Measurements from ENCODE around the gene ROR1. TPM values are rescaled to one million over a fixed set of nuclear protein-coding genes. Genes with fewer than 3 reads are reported as not detected.

The ROR1 gene
- total and polyA plus RNA-seq, 2 of the 4 experiments (the other 2 are of a cell fraction), result 4.4 to 10.0 TPM

DNA sequence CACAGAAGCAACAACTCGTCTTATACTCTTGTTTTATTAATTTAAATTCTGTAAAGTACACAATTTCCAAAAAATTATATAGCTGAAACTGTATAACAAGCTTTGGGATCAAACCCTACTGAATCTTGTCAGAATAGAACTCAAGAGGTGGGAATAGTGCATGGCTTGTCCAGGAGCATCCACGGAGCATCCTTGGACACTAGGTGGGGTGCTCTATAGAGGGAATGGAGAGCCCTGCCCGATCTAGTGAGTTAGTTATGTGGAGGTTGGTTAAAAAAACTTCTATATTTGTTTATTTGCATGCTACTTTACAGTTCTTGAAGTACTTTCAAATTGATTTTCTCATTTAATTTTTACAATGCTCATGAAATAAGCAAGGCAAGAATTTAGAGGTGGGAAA lies 28.3 kb downstream of the ROR1 start:
- no peak overlapping the region for H2BK20ac ChIP-seq (ENCODE audit: low read depth, low read length)
- no peak overlapping the region for H2BK5ac ChIP-seq (ENCODE audit: low read depth, low read length, poor library complexity, severe bottlenecking)
- H3K23ac ChIP-seq (ENCODE audit: low read depth, low read length), result no peak overlapping the region
- no peak overlapping the region for H3K14ac ChIP-seq (replicated peaks; ENCODE audit: low read depth, low read length)
- no peak overlapping the region for H3K56ac ChIP-seq (ENCODE audit: extremely low read depth, insufficient read depth, low read length)
- H4K8ac ChIP-seq (ENCODE audit: low read depth in 2 of 2, low read length in 2 of 2), result no peak overlapping the region
- no peak overlapping the region for H2BK120ac ChIP-seq (ENCODE audit: low read depth, low read length)
- TF ChIP-seq SMC3 (IDR thresholded peaks at IDR 0.05; ENCODE audit: low read depth, low read length), result no peak
- no peak for TF ChIP-seq RCOR1 (IDR thresholded peaks at IDR 0.05; ENCODE audit: insufficient replicate concordance, low read length)
- TF ChIP-seq CHD1 (IDR thresholded peaks at IDR 0.05; ENCODE audit: low read depth, low read length), result no peak
- TF ChIP-seq, protein P1, sequence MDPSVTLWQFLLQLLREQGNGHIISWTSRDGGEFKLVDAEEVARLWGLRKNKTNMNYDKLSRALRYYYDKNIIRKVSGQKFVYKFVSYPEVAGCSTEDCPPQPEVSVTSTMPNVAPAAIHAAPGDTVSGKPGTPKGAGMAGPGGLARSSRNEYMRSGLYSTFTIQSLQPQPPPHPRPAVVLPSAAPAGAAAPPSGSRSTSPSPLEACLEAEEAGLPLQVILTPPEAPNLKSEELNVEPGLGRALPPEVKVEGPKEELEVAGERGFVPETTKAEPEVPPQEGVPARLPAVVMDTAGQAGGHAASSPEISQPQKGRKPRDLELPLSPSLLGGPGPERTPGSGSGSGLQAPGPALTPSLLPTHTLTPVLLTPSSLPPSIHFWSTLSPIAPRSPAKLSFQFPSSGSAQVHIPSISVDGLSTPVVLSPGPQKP (IDR thresholded peaks at IDR 0.05; ENCODE audit: borderline replicate concordance, low read depth, low read length), result no peak
- TF ChIP-seq, protein P2, sequence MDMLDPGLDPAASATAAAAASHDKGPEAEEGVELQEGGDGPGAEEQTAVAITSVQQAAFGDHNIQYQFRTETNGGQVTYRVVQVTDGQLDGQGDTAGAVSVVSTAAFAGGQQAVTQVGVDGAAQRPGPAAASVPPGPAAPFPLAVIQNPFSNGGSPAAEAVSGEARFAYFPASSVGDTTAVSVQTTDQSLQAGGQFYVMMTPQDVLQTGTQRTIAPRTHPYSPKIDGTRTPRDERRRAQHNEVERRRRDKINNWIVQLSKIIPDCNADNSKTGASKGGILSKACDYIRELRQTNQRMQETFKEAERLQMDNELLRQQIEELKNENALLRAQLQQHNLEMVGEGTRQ (IDR thresholded peaks at IDR 0.05; ENCODE audit: low read depth, low read length), result no peak
- TF ChIP-seq BHLHE40 (IDR thresholded peaks at IDR 0.05; ENCODE audit: low read depth, low read length), result no peak
- TF ChIP-seq MAZ (IDR thresholded peaks at IDR 0.05; ENCODE audit: borderline replicate concordance, low read depth, low read length), result no peak
- TF ChIP-seq MAFK (IDR thresholded peaks at IDR 0.05; ENCODE audit: low read depth, low read length), result no peak
- TF ChIP-seq FOS (IDR thresholded peaks at IDR 0.05; ENCODE audit: low read depth, low read length), result no peak
- TF ChIP-seq MXI1 (IDR thresholded peaks at IDR 0.05; ENCODE audit: borderline replicate concordance, low read depth, low read length), result no peak
- TF ChIP-seq CEBPB (IDR thresholded peaks at IDR 0.05; ENCODE audit: low read depth, low read length), result no peak
- no peak overlapping the region for H3K27ac ChIP-seq (ENCODE audit: insufficient read depth, low read length)
- H3K18ac ChIP-seq (ENCODE audit: low read depth, low read length), result no peak overlapping the region
- dilution Hi-C loops (cut with HindIII; ENCODE audit: low sequenced_read_pairs, unreplicated experiment) (no loop called here), intact Hi-C loops (cut with micrococcal nuclease) (no loop called here), in situ Hi-C loops (cut with MboI; ENCODE audit: low sequenced_read_pairs) (no loop called here)
- peaks cover 1% of the 10 kb centered on the region; the same call in 1 of the 2 replicates for H4K20me1 ChIP-seq (ENCODE audit: insufficient read depth, low read length)
- no peak overlapping the region for H2AK9ac ChIP-seq (replicated peaks; ENCODE audit: low read depth, low read length, poor library complexity)
- no peak overlapping the region for H3K9ac ChIP-seq (ENCODE audit: low read depth, low read length)
- H2AK5ac ChIP-seq (ENCODE audit: low read depth, low read length), result no peak overlapping the region
- CTCF ChIA-PET, result no interaction called here
- H3K4me1 ChIP-seq (ENCODE audit: control insufficient read depth, insufficient read depth, low read length), result peaks cover 6% of the 10 kb centered on the region
- DNase-seq (no peak), ATAC-seq (ENCODE audit: low read depth) (no peak)
- peaks cover 6% of the 10 kb centered on the region; the same call in 1 of the 2 replicates for H3K9me1 ChIP-seq (ENCODE audit: insufficient read depth, low read length)
- H3K4ac ChIP-seq (ENCODE audit: low read depth, low read length), result no peak overlapping the region
- peaks cover 0 to 4% of the 10 kb centered on the region in 2 experiments; a peak in 1 of 4 replicates for H3K79me1 ChIP-seq (ENCODE audit: low read depth in 1 of 2, low read length in 2 of 2)
- WGBS, 2 experiments (ENCODE audit: extremely low coverage in 2 of 2, insufficient read length in 1 of 2), result no CpG with 5 or more reads among the region's 3 CpGs
- no peaks in the 10 kb centered on the region for H3K36me3 ChIP-seq (ENCODE audit: control insufficient read depth, insufficient read depth, low read length)
- no peak overlapping the region for H2BK15ac ChIP-seq (ENCODE audit: low read depth, low read length)
- no peak overlapping the region for H4K91ac ChIP-seq (ENCODE audit: insufficient read depth, low read depth, low read length)
- H2AFZ ChIP-seq (replicated peaks; ENCODE audit: low read length, poor library complexity), result no peak overlapping the region
- no TSS peak for BruUV-seq (replicated peaks)
- H3K4me2 ChIP-seq (ENCODE audit: low read depth, low read length), result no peak overlapping the region
- H3K4me3 ChIP-seq (ENCODE audit: insufficient read depth, low read depth, low read length), result no peak overlapping the region
- no peaks in the 10 kb centered on the region for H3K9me3 ChIP-seq (ENCODE audit: control insufficient read depth, insufficient read depth, low read length)
- POLR2A ChIA-PET (ENCODE audit: unreplicated experiment), result no interaction called here
- no peaks in the 10 kb centered on the region for H3K27me3 ChIP-seq (ENCODE audit: control insufficient read depth, insufficient read depth, low read length)
- no peak overlapping the region for H4K5ac ChIP-seq (ENCODE audit: low read depth, low read length)
